PC-3 (cell line): Measurements from ENCODE around the gene SNTG2.

Source experiments
- EZH2 ChIP-seq: fragments of 300-600 bp; sonication (generic); IDR thresholded peaks from one replicate; pipeline ENCODE4 v1.6.1; 2017; ENCODE audit warnings: antibody characterized with exemption, mild to moderate bottlenecking, low read length; ENCODE audit not compliant: unreplicated experiment
- EZH2phosphoT487 ChIP-seq: fragments of 300-600 bp; sonication (generic); IDR thresholded peaks from 2 replicates; pipeline ENCODE4 v1.6.1; 2018; ENCODE audit warnings: mild to moderate bottlenecking, antibody characterized with exemption, low read length, borderline replicate concordance
- TF ChIP-seq, protein P1 (sequence below): fragments of 300-600 bp; sonication (generic); conservative IDR thresholded peaks from 2 replicates; pipeline ENCODE4 v1.5.1; 2017; ENCODE audit warnings: antibody characterized with exemption, low read depth, mild to moderate bottlenecking, low read length

DNA sequence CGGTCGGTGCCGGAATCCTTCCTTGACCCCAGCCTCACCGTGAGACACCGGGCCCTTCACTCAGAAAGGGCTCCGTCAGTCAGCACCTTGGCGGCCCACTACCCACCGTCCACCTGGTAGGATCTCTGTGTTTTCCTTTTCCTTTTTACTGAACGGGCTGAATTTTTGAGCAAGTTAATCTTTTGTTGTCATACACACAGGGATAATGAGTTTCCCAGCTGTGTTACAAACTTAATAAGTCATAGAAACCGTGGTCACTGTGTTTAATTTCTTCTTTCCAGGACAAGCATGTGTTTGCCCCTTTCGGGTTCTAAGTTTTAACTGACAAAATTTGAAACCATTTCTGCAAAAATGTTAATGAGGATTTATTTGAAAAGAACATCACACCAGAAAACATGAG, 423.6 kb downstream of the SNTG2 start:
- TF ChIP-seq, protein P1, sequence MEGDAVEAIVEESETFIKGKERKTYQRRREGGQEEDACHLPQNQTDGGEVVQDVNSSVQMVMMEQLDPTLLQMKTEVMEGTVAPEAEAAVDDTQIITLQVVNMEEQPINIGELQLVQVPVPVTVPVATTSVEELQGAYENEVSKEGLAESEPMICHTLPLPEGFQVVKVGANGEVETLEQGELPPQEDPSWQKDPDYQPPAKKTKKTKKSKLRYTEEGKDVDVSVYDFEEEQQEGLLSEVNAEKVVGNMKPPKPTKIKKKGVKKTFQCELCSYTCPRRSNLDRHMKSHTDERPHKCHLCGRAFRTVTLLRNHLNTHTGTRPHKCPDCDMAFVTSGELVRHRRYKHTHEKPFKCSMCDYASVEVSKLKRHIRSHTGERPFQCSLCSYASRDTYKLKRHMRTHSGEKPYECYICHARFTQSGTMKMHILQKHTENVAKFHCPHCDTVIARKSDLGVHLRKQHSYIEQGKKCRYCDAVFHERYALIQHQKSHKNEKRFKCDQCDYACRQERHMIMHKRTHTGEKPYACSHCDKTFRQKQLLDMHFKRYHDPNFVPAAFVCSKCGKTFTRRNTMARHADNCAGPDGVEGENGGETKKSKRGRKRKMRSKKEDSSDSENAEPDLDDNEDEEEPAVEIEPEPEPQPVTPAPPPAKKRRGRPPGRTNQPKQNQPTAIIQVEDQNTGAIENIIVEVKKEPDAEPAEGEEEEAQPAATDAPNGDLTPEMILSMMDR, result no peak
- TF ChIP-seq EZH2, result peak; percentile 13
- TF ChIP-seq EZH2phosphoT487, result no peak
